H9 (cell line): ENCODE measurements around the gene IQUB. TPM values are rescaled to one million over a fixed set of nuclear protein-coding genes. Genes with fewer than 3 reads are reported as not detected.
"Not testable (repeated sequence)": the region's sequence is repeated elsewhere in the genome, so short reads cannot be mapped to it uniquely, and the experiment has no call there.

Experiments used
- DNase-seq: peaks from one replicate; pipeline ENCODE4 v3.0.0-alpha.2; 2017
- H2AFZ ChIP-seq: one replicate; pipeline ENCODE4 v1.6.1; 2013; ENCODE audit warnings: mild to moderate bottlenecking, low read length, control low read depth, moderate library complexity
- H2AK5ac ChIP-seq: 2 replicates; pipeline ENCODE4 v1.6.1; 2013; ENCODE audit warnings: low read length, control low read depth, mixed read lengths; ENCODE audit not compliant: insufficient read length
- H2BK120ac ChIP-seq: one replicate; pipeline ENCODE4 v1.6.1; 2013; ENCODE audit warnings: low read depth, mild to moderate bottlenecking, low read length, control low read depth, inconsistent platforms; ENCODE audit not compliant: poor library complexity, severe bottlenecking
- H2BK12ac ChIP-seq: 2 replicates; pipeline ENCODE4 v1.6.1; 2013; ENCODE audit warnings: low read length, control low read depth, mixed read lengths, low read depth; ENCODE audit not compliant: insufficient read length
- H2BK15ac ChIP-seq: 2 replicates; pipeline ENCODE4 v1.6.1; 2013; ENCODE audit warnings: low read depth, low read length, control low read depth
- H2BK20ac ChIP-seq: one replicate; pipeline ENCODE4 v1.6.1; 2013; ENCODE audit warnings: low read depth, mild to moderate bottlenecking, low read length, control low read depth, inconsistent platforms; ENCODE audit not compliant: poor library complexity, severe bottlenecking
- H2BK5ac ChIP-seq: 2 replicates; pipeline ENCODE4 v1.6.1; 2013; ENCODE audit warnings: low read length, control low read depth, mixed read lengths; ENCODE audit not compliant: insufficient read length
- H3K14ac ChIP-seq: 2 replicates; pipeline ENCODE4 v1.6.1; 2013; ENCODE audit warnings: low read length, control low read depth; ENCODE audit not compliant: insufficient read depth
- H3K18ac ChIP-seq: 2 replicates; pipeline ENCODE4 v1.6.1; 2013; ENCODE audit warnings: low read depth, mild to moderate bottlenecking, mixed read lengths, low read length, control low read depth; ENCODE audit not compliant: insufficient read length
- H3K23ac ChIP-seq: 2 replicates; pipeline ENCODE4 v1.6.1; 2013; ENCODE audit warnings: low read length, control low read depth, mixed read lengths, low read depth; ENCODE audit not compliant: insufficient read length
- H3K23me2 ChIP-seq: 2 replicates; pipeline ENCODE4 v1.6.1; 2013; ENCODE audit warnings: low read depth, mild to moderate bottlenecking, mixed read lengths, low read length, control low read depth; ENCODE audit not compliant: insufficient read length, poor library complexity, severe bottlenecking
- H3K27ac ChIP-seq: 2 replicates; pipeline ENCODE4 v1.5.1; 2013; ENCODE audit warnings: low read length, control low read depth, mixed read lengths, low read depth; ENCODE audit not compliant: insufficient read length
- H3K27me3 ChIP-seq: 2 replicates; pipeline ENCODE4 v1.6.1; 2013; ENCODE audit warnings: low read length, control low read depth, inconsistent platforms; ENCODE audit not compliant: insufficient read depth
- H3K4ac ChIP-seq: 2 replicates; pipeline ENCODE4 v1.6.1; 2013; ENCODE audit warnings: low read depth, mild to moderate bottlenecking, control low read depth, inconsistent platforms, low read length, moderate library complexity
- H3K4me1 ChIP-seq: 2 replicates; pipeline ENCODE4 v1.6.1; 2013; ENCODE audit warnings: low read length, control low read depth, inconsistent platforms; ENCODE audit not compliant: insufficient read depth
- H3K4me2 ChIP-seq: 2 replicates; pipeline ENCODE4 v1.6.1; 2013; ENCODE audit warnings: low read length, control low read depth, mixed read lengths; ENCODE audit not compliant: insufficient read length, insufficient read depth
- H3K56ac ChIP-seq: 2 replicates; pipeline ENCODE4 v1.6.1; 2013; ENCODE audit warnings: low read depth, mild to moderate bottlenecking, mixed read lengths, low read length, control low read depth; ENCODE audit not compliant: insufficient read length
- H3K79me1 ChIP-seq: 2 replicates; pipeline ENCODE4 v1.6.1; 2013; ENCODE audit warnings: low read depth, mild to moderate bottlenecking, moderate library complexity, low read length, control low read depth, inconsistent platforms; ENCODE audit not compliant: insufficient read depth, poor library complexity, severe bottlenecking
- H3K79me2 ChIP-seq: 2 replicates; pipeline ENCODE4 v1.6.1; 2013; ENCODE audit warnings: low read length, control low read depth, inconsistent platforms; ENCODE audit not compliant: insufficient read depth
- H3K9ac ChIP-seq: 2 replicates; pipeline ENCODE4 v1.6.1; 2013; ENCODE audit warnings: low read length, control low read depth, mixed read lengths; ENCODE audit not compliant: insufficient read length; ENCODE audit errors: extremely low read depth
- H3K9me3 ChIP-seq: one replicate; pipeline ENCODE4 v1.6.1; 2013; ENCODE audit warnings: low read depth, low read length, inconsistent platforms; ENCODE audit not compliant: control insufficient read depth
- H3T11ph ChIP-seq: one replicate; pipeline ENCODE4 v1.6.1; 2013; ENCODE audit warnings: mild to moderate bottlenecking, low read length, control low read depth, inconsistent platforms
- H4K20me1 ChIP-seq: one replicate; pipeline ENCODE4 v1.6.1; 2013; ENCODE audit not compliant: control insufficient read depth, insufficient read length, insufficient read depth
- H4K5ac ChIP-seq: 2 replicates; pipeline ENCODE4 v1.6.1; 2013; ENCODE audit warnings: low read depth, mild to moderate bottlenecking, mixed read lengths, low read length, control low read depth; ENCODE audit not compliant: insufficient read length
- H4K8ac ChIP-seq: replicated peaks from 2 replicates; pipeline ENCODE4 v1.6.1; 2013; ENCODE audit warnings: low read length, control low read depth, mixed read lengths, low read depth; ENCODE audit not compliant: insufficient read length
- H4K91ac ChIP-seq: 2 replicates; pipeline ENCODE4 v1.6.1; 2013; ENCODE audit warnings: low read depth, mild to moderate bottlenecking, moderate library complexity, mixed read lengths, low read length, control low read depth; ENCODE audit not compliant: insufficient read length
- H3K27ac Mint-ChIP-seq, 3 experiments: 2 replicates in 2 of 3; 3 replicates in 1 of 3; pipeline ENCODE4 v1.8.0; 2020 to 2021; ENCODE audit warnings: mixed read lengths in 3 of 3, mild to moderate bottlenecking in 1 of 3, moderate library complexity in 1 of 3
- H3K27me3 Mint-ChIP-seq: 2 replicates; pipeline ENCODE4 v1.8.0; 2021; ENCODE audit warnings: low read depth, mild to moderate bottlenecking, moderate library complexity, mixed read lengths
- H3K36me3 Mint-ChIP-seq, 3 experiments: 2 replicates in 2 of 3; 3 replicates in 1 of 3; pipeline ENCODE4 v1.8.0; 2020 to 2021; ENCODE audit warnings: low read depth in 3 of 3, mixed read lengths in 3 of 3; ENCODE audit not compliant: insufficient read depth in 1 of 3
- H3K4me1 Mint-ChIP-seq, 2 experiments: 2 replicates each; pipeline ENCODE4 v1.8.0; 2020; ENCODE audit warnings: mixed read lengths in 2 of 2
- H3K4me3 Mint-ChIP-seq, 2 experiments: 2 replicates in 1 of 2; 3 replicates in 1 of 2; pipeline ENCODE4 v1.8.0; 2020 to 2021; ENCODE audit warnings: mild to moderate bottlenecking in 2 of 2, mixed read lengths in 2 of 2, moderate library complexity in 1 of 2
- H3K9me3 Mint-ChIP-seq, 2 experiments: 2 replicates in 1 of 2; 3 replicates in 1 of 2; pipeline ENCODE4 v1.8.0; 2020; ENCODE audit warnings: mild to moderate bottlenecking in 2 of 2, mixed read lengths in 2 of 2, moderate library complexity in 1 of 2
- WGBS: extraction: QIAGEN DNeasy Blood & Tissue Kit; methylation state at CpG from one replicate; pipeline ENCODE4 v1.1.7; 2013; ENCODE audit warnings: missing lambda C conversion rate, low lambda C conversion rate, mixed read lengths; ENCODE audit not compliant: insufficient read length; ENCODE audit errors: extremely low coverage; 5-methylcytosine and 5-hydroxymethylcytosine counted together
- total RNA-seq: library from RNA; stranded (reverse); gene quantifications from 2 replicates; pipeline ENCODE4 v1.2.1, GENCODE V29; 2021
- TF ChIP-seq, protein P1 (sequence below): fragments of 200-600 bp; sonication (generic); conservative IDR thresholded peaks from 3 replicates; pipeline ENCODE4 v1.8.0; 2021; ENCODE audit warnings: antibody characterized with exemption, mild to moderate bottlenecking

The IQUB gene
- total RNA-seq, 1 experiment from 2014 or later: 0.28 TPM

DNA sequence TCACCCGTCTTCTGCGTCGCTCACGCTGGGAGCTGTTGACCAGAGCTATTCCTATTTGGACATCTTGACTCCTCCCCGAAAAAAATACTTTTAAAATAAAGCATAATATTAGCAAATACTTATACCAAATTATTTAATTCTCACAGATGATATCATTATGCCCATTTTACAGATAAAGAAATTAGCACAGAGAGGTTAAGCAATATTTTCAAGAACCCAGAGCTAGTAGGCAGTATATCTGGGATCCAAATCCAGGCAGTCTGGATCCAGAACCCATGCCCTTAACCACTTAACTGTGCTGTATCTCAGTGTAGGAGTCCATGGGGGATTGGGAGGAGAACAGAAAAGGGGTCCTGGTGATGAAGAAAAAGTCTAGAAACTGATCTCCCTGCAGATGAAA is 6.1 kb downstream of the IQUB start:
- Mint-ChIP-seq H3K4me1 (peaks cover 18 to 24% of the 10 kb centered on the region in 2 experiments), H3K27ac (peak overlapping the region; percentile 66 to 98 (median 94); a peak in 4 of 7 replicates), H3K4me3 (peak overlapping the region; percentile 82 to 87), H3K27me3 (peaks cover 4% of the 10 kb centered on the region), H3K36me3 (peaks cover 0 to 6% (median 4%) of the 10 kb centered on the region in 3 experiments; a peak in 3 of 7 replicates), H3K9me3 (peaks cover 3 to 4% of the 10 kb centered on the region in 2 experiments; a peak in 3 of 5 replicates)
- H4K8ac ChIP-seq: no peak overlapping the region
- no CpG with 5 or more reads among the region's 5 CpGs for WGBS
- no peaks in the 10 kb centered on the region for H4K20me1 ChIP-seq
- H3K14ac ChIP-seq: no peak overlapping the region
- no peak for DNase-seq
- H3K27ac ChIP-seq: no peak overlapping the region
- no peaks in the 10 kb centered on the region for H3K9me3 ChIP-seq
- H3K9ac ChIP-seq: no peak overlapping the region
- no peak overlapping the region for H2AK5ac ChIP-seq
- no peak overlapping the region for H3K18ac ChIP-seq
- no peak overlapping the region for H4K5ac ChIP-seq
- no peaks in the 10 kb centered on the region for H3K4me1 ChIP-seq
- H3K79me1 ChIP-seq: no peaks in the 10 kb centered on the region
- H3K27me3 ChIP-seq: no peaks in the 10 kb centered on the region
- H3K79me2 ChIP-seq: no peaks in the 10 kb centered on the region
- no peak overlapping the region for H3K56ac ChIP-seq
- no peak overlapping the region for H3K4me2 ChIP-seq
- no peak overlapping the region for H3K23ac ChIP-seq
- H2BK5ac ChIP-seq: no peak overlapping the region
- TF ChIP-seq, protein P1, sequence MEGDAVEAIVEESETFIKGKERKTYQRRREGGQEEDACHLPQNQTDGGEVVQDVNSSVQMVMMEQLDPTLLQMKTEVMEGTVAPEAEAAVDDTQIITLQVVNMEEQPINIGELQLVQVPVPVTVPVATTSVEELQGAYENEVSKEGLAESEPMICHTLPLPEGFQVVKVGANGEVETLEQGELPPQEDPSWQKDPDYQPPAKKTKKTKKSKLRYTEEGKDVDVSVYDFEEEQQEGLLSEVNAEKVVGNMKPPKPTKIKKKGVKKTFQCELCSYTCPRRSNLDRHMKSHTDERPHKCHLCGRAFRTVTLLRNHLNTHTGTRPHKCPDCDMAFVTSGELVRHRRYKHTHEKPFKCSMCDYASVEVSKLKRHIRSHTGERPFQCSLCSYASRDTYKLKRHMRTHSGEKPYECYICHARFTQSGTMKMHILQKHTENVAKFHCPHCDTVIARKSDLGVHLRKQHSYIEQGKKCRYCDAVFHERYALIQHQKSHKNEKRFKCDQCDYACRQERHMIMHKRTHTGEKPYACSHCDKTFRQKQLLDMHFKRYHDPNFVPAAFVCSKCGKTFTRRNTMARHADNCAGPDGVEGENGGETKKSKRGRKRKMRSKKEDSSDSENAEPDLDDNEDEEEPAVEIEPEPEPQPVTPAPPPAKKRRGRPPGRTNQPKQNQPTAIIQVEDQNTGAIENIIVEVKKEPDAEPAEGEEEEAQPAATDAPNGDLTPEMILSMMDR: no peak
- H2BK120ac ChIP-seq: no peak overlapping the region
- H4K91ac ChIP-seq: no peak overlapping the region
- H2AFZ ChIP-seq: no peak overlapping the region
- no peak overlapping the region for H3T11ph ChIP-seq
- H3K4ac ChIP-seq: no peak overlapping the region
- no peak overlapping the region for H2BK20ac ChIP-seq
- peak overlapping the region; percentile 14 for H2BK12ac ChIP-seq
- H3K23me2 ChIP-seq: no peaks in the 10 kb centered on the region
- H2BK15ac ChIP-seq: no peak overlapping the region

GRCh38 chr7:123527712-123528225 is 6.6 kb downstream of the IQUB start:
- not testable (repeated sequence) for H2BK12ac ChIP-seq, H3K14ac ChIP-seq, H2BK5ac ChIP-seq, H3K4ac ChIP-seq, H4K8ac ChIP-seq, H3K79me1 ChIP-seq, H4K91ac ChIP-seq, H3K4me1 ChIP-seq, DNase-seq, H2BK20ac ChIP-seq, H3K27me3 Mint-ChIP-seq, H3K9ac ChIP-seq, H3K79me2 ChIP-seq, H3K23me2 ChIP-seq, H3K56ac ChIP-seq, H3K4me2 ChIP-seq, H3K18ac ChIP-seq, H4K5ac ChIP-seq, H2AK5ac ChIP-seq, H4K20me1 ChIP-seq, H3K27ac ChIP-seq, H2AFZ ChIP-seq, H3K27me3 ChIP-seq, H2BK120ac ChIP-seq, H3K9me3 Mint-ChIP-seq, H3K36me3 Mint-ChIP-seq, H3K23ac ChIP-seq, H3T11ph ChIP-seq, H2BK15ac ChIP-seq, H3K9me3 ChIP-seq
- no CpG with 5 or more reads among the region's 24 CpGs for WGBS
- Mint-ChIP-seq H3K4me3 (peak overlapping the region; percentile 82 to 87), H3K27ac (peak overlapping the region; percentile 66 to 98 (median 94); a peak in 4 of 7 replicates), H3K4me1 (peaks cover 15 to 21% of the 10 kb centered on the region in 2 experiments)
